Measurements from ENCODE around the gene PATE3. TPM values are rescaled to one million over a fixed set of nuclear protein-coding genes. Genes with fewer than 3 reads are reported as not detected.

Gene PATE3, protein sequence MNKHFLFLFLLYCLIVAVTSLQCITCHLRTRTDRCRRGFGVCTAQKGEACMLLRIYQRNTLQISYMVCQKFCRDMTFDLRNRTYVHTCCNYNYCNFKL
- total RNA-seq: not detected in 3 replicates

DNA sequence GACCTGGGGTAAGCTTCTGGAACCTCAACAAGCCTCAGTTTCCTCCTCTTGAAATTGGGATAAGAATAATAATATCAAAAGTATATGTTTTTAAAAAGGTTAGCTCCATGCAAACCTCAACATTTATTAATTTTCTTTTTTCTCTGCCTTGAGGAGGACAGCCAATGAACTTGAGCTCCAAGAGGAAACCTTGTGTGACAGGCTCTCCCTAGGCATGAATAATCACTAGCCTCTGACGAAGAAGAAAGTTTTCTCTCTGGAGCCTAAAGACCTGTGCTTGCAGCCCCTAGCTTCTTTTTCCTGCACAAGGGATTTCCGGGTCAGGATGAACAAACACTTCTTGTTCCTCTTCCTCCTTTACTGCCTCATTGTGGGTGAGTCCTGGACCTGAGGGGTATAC, at the start of gene PATE3:
Gene PATE3, plus strand, starts transcription at position 301 of the 400 bp plus-strand sequence. Its CDS starts 25 bp downstream, at position 326.
- Mint-ChIP-seq H3K9me3 (peaks cover 5% of the 10 kb centered on the region), H3K4me3 (no peak within 1 kb of the TSS), H3K4me1 (no peaks in the 10 kb centered on the region), H3K27ac (no peak within 1 kb of the TSS), H3K36me3 (no peaks in the 10 kb centered on the region), H3K27me3 (ENCODE audit: low read depth) (peaks cover 15% of the 10 kb centered on the region)
- no peak for DNase-seq (ENCODE audit: low spot score in 2 of 2, unreplicated experiment in 2 of 2)
- TF ChIP-seq, protein P1, sequence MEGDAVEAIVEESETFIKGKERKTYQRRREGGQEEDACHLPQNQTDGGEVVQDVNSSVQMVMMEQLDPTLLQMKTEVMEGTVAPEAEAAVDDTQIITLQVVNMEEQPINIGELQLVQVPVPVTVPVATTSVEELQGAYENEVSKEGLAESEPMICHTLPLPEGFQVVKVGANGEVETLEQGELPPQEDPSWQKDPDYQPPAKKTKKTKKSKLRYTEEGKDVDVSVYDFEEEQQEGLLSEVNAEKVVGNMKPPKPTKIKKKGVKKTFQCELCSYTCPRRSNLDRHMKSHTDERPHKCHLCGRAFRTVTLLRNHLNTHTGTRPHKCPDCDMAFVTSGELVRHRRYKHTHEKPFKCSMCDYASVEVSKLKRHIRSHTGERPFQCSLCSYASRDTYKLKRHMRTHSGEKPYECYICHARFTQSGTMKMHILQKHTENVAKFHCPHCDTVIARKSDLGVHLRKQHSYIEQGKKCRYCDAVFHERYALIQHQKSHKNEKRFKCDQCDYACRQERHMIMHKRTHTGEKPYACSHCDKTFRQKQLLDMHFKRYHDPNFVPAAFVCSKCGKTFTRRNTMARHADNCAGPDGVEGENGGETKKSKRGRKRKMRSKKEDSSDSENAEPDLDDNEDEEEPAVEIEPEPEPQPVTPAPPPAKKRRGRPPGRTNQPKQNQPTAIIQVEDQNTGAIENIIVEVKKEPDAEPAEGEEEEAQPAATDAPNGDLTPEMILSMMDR (IDR thresholded peaks at IDR 0.05; ENCODE audit: unreplicated experiment): no peak

DNA sequence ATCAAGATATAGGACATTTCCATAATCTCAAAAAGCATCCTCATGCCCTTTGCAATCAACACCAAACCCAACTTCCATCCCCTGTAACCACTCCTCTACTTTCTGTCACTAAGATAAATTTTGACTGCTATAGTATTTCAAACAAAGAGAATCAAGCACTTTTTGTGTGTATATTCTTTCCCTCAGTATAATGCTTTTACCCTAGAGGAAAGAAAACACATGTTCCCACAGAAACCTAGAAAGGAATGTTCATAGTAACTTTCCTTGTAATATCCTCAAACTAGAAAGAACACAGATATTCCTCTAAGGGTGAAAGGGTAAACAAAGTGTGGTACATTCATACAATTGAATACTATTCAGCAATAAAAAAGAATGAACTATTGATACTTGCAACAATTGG, 47.3 kb upstream of the PATE3 start:
- H3K27me3 Mint-ChIP-seq (ENCODE audit: low read depth): peaks cover 30% of the 10 kb centered on the region
- H3K36me3 Mint-ChIP-seq: no peaks in the 10 kb centered on the region
- peaks cover 13% of the 10 kb centered on the region for H3K9me3 Mint-ChIP-seq
- no peak overlapping the region for H3K4me3 Mint-ChIP-seq
- DNase-seq (ENCODE audit: low spot score in 2 of 2, unreplicated experiment in 2 of 2): no peak
- no peaks in the 10 kb centered on the region for H3K4me1 Mint-ChIP-seq
- TF ChIP-seq, protein P1 (IDR thresholded peaks at IDR 0.05; ENCODE audit: unreplicated experiment): no peak
- no peak overlapping the region for H3K27ac Mint-ChIP-seq

DNA sequence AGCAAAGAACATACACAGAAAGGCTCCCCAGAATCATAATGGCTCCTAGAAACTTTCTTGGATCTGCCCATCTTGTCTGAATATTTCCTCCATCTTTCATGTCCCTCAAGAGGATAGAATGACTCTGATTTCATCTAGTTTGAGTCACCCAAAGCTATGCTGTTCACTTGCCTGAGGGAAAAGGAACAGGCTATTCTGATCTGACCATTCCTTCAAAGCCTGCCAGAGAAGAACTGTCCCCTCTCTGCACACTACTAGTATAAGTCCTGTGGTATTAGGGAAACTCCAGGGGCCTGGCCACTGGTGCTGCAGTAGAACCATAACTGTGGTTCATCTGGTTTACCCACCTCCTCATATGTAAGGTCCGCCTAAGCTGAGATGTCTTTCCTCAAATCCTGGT, 44.2 kb upstream of the PATE3 start:
- Mint-ChIP-seq H3K9me3 (no peaks in the 10 kb centered on the region), H3K4me1 (no peaks in the 10 kb centered on the region), H3K27me3 (ENCODE audit: low read depth) (peaks cover 18% of the 10 kb centered on the region), H3K36me3 (no peaks in the 10 kb centered on the region), H3K27ac (no peak overlapping the region), H3K4me3 (no peak overlapping the region)
- TF ChIP-seq, protein P1 (IDR thresholded peaks at IDR 0.05; ENCODE audit: unreplicated experiment): no peak
- no peak for DNase-seq (ENCODE audit: low spot score in 2 of 2, unreplicated experiment in 2 of 2)

DNA sequence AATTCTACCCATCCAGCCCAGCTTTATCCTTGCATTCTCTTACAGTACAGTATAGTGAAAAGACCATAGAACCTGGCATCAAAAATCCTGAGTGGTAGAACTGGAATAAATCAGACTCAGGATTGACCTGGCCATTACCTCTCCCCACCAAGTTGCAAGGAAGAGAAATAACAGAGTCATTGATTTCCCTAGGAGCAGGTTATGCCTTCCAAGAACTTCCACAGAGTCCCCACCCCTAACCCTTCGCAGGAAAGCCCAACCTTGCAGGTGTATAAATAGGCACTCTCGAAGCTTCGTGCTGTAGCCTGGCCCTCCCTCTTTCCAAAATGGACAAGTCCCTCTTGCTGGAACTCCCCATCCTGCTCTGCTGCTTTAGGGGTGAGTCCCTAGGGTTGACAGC, 41.9 kb upstream of the PATE3 start, which contains the start of gene PATE1:
Gene PATE1, plus strand, starts transcription at position 301 of the 400 bp plus-strand sequence. Its CDS starts 26 bp downstream, at position 327.
- no peaks in the 10 kb centered on the region for H3K9me3 Mint-ChIP-seq
- no peaks in the 10 kb centered on the region for H3K36me3 Mint-ChIP-seq
- no peak for DNase-seq (ENCODE audit: low spot score in 2 of 2, unreplicated experiment in 2 of 2)
- TF ChIP-seq, protein P1 (IDR thresholded peaks at IDR 0.05; ENCODE audit: unreplicated experiment): no peak
- H3K27me3 Mint-ChIP-seq (ENCODE audit: low read depth): peaks cover 23% of the 10 kb centered on the region
- H3K27ac Mint-ChIP-seq: no peak within 1 kb of the TSS
- no peak within 1 kb of the TSS for H3K4me3 Mint-ChIP-seq
- no peaks in the 10 kb centered on the region for H3K4me1 Mint-ChIP-seq

DNA sequence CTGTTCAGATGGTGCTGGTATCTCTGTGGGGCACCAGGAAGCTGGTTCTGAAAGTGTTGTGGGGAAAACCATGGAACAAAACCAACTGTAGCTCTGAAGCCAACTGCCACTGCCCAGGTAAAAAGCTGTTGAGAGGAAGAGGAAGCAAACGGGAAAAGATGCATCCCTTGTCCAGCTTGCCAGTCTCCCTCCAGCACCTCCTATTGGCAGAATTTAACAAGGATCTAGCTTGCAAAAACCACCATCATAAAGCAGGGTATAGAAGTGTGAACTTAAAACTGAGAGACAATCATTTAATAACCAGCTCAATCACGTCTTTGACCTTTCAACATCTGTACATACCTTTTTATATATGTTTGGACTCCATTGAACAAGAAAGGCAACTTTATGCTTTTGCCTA, 37.3 kb upstream of the PATE3 start:
- no peak for DNase-seq (ENCODE audit: low spot score in 2 of 2, unreplicated experiment in 2 of 2)
- no peaks in the 10 kb centered on the region for H3K36me3 Mint-ChIP-seq
- TF ChIP-seq, protein P1 (IDR thresholded peaks at IDR 0.05; ENCODE audit: unreplicated experiment): no peak
- no peak overlapping the region for H3K27ac Mint-ChIP-seq
- peaks cover 4% of the 10 kb centered on the region for H3K9me3 Mint-ChIP-seq
- no peaks in the 10 kb centered on the region for H3K4me1 Mint-ChIP-seq
- H3K4me3 Mint-ChIP-seq: no peak overlapping the region
- H3K27me3 Mint-ChIP-seq (ENCODE audit: low read depth): peaks cover 48% of the 10 kb centered on the region

DNA sequence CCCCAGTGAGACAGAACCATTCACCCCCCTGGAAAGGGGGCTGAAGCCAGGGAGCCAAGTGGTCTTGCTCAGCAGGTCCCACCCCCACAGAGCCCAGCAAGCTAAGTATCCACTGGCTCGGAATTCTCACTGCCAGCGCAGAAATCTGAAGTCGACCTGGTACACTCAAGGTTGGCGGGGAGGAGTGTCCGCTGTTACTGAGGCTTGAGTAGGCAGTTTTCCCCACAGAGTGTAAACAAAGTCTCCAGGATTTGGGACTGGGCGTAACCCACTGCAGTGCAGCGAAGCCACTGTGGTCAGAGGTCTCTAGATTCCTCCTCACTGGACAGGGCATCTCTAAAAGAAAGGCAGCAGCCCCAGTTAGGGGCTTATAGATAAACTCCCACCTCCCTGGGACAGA, 31.9 kb upstream of the PATE3 start:
- Mint-ChIP-seq H3K9me3 (peaks cover 33% of the 10 kb centered on the region), H3K27ac (no peak overlapping the region), H3K4me3 (no peak overlapping the region), H3K4me1 (no peaks in the 10 kb centered on the region), H3K36me3 (no peaks in the 10 kb centered on the region), H3K27me3 (ENCODE audit: low read depth) (peaks cover 65% of the 10 kb centered on the region)
- no peak for DNase-seq (ENCODE audit: low spot score in 2 of 2, unreplicated experiment in 2 of 2)
- TF ChIP-seq, protein P1 (IDR thresholded peaks at IDR 0.05; ENCODE audit: unreplicated experiment): no peak

Data from mesothelial cell of epicardium (in vitro differentiated cells).